Left ventricle myocardium inferior (tissue), 1 donor: ENCODE data around the gene ZBTB8OS. TPM values are rescaled to one million over a fixed set of nuclear protein-coding genes. Genes with fewer than 3 reads are reported as not detected.
"Not testable (repeated sequence)": the region's sequence is repeated elsewhere in the genome, so short reads cannot be mapped to it uniquely, and the experiment has no call there.

Experiments
- DNase-seq: peaks from one replicate; pipeline ENCODE4 v3.0.0-alpha.2; 2020
- H3K27ac ChIP-seq: fragments of 200-600 bp; replicated peaks from 2 replicates; pipeline ENCODE4 v1.8.0; 2021
- H3K27me3 ChIP-seq: fragments of 200-600 bp; 2 replicates; pipeline ENCODE4 v1.8.0; 2021; ENCODE audit warnings: low read depth
- H3K36me3 ChIP-seq: fragments of 200-600 bp; 2 replicates; pipeline ENCODE4 v1.8.0; 2021
- H3K4me1 ChIP-seq: fragments of 200-600 bp; 2 replicates; pipeline ENCODE4 v1.8.0; 2021
- H3K4me3 ChIP-seq: fragments of 200-600 bp; 2 replicates; pipeline ENCODE4 v1.8.0; 2021; ENCODE audit warnings: mild to moderate bottlenecking, moderate library complexity
- H3K9me3 ChIP-seq: fragments of 200-600 bp; replicated peaks from 2 replicates; pipeline ENCODE4 v1.8.0; 2021
- intact Hi-C: fragments of 100-400 bp; cut with micrococcal nuclease; formaldehyde crosslinking; loops from one replicate; pipeline ENCODE4 v1.11.0; 2022
- total RNA-seq: library from RNA; stranded (reverse); fragmentation: NEBNext Ultra II Directional; extraction: Animal tissue kit (Norgen Biotek cat#: 25700); gene quantifications from one replicate; pipeline ENCODE4 v1.2.1, GENCODE V29; 2021
- TF ChIP-seq, protein P1 (sequence below): fragments of 200-600 bp; IDR thresholded peaks from 2 replicates; pipeline ENCODE4 v1.8.0; 2021; ENCODE audit warnings: antibody characterized with exemption, mild to moderate bottlenecking, borderline replicate concordance
- donor health status: DM: no; HTN: yes; CAD: no; lungs with severe emphysema.

The ZBTB8OS gene
- total RNA-seq, 1 donor from 2014 or later, result 32.4 TPM

DNA sequence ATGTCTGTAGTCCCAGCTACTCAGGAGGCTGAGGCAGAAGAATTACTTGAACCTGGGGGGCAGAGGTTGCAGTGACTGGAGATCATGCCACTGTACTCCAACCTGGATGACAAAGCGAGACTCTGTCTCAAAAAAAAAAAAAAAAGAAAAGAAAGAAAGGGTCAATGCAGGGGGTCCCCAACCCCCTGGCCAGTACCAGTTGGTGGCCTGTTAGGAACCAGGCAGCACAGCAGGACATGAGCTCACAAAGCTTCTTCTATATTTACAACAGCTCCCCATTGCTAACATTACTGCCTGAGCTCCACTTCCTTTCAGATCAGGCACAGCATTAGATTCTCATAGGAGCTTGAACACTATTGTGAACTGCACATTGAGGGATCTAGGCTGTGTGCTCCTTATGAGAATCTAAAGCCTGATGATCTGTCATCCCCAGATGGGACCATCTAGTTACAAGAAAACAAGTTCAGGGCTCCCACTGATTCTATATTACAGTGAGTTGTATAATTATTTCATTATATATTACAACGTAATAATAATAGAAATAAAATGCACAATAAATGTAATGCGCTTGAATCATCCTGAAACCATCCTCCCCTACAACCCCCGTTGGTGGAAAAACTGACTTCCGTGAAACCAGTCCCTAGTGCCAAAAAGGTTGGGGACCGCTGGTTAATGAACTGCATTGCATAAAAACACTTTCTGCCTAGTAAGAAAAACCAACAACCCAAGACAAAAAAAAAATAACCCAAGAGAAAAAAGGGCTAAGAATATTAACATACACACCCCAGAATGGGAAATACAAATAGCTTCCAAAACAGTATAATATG, 2.8 kb downstream of the ZBTB8OS start:
- H3K4me1 ChIP-seq, result peaks cover 54% of the 10 kb centered on the region
- no peaks in the 10 kb centered on the region for H3K27me3 ChIP-seq
- H3K27ac ChIP-seq, result no peak overlapping the region
- intact Hi-C loops, result no loop called here
- DNase-seq, result no peak
- TF ChIP-seq, protein P1, sequence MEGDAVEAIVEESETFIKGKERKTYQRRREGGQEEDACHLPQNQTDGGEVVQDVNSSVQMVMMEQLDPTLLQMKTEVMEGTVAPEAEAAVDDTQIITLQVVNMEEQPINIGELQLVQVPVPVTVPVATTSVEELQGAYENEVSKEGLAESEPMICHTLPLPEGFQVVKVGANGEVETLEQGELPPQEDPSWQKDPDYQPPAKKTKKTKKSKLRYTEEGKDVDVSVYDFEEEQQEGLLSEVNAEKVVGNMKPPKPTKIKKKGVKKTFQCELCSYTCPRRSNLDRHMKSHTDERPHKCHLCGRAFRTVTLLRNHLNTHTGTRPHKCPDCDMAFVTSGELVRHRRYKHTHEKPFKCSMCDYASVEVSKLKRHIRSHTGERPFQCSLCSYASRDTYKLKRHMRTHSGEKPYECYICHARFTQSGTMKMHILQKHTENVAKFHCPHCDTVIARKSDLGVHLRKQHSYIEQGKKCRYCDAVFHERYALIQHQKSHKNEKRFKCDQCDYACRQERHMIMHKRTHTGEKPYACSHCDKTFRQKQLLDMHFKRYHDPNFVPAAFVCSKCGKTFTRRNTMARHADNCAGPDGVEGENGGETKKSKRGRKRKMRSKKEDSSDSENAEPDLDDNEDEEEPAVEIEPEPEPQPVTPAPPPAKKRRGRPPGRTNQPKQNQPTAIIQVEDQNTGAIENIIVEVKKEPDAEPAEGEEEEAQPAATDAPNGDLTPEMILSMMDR, result no peak
- no peak overlapping the region for H3K4me3 ChIP-seq
- H3K36me3 ChIP-seq, result peaks cover 6% of the 10 kb centered on the region
- H3K9me3 ChIP-seq, result no peaks in the 10 kb centered on the region

DNA sequence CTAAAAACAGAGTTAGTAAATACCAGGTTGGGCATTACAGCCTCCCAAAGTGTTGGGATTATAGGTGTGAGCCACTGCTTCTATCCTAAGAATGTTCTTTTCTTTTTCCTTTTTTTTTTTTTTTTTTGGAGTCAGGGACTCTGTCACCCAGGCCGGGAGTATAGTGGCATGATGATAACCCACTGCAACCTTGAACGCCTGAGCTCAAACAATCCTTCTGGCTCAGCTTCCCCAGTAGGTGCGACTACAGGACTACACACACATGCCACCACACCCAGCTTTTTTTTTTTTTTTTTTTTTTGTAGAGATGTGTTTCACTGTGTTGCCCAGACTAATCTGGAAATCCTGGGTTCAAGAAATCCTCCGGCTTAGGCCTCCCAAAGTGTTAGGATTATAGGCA, 5.9 kb downstream of the ZBTB8OS start:
- no peak for DNase-seq

DNA sequence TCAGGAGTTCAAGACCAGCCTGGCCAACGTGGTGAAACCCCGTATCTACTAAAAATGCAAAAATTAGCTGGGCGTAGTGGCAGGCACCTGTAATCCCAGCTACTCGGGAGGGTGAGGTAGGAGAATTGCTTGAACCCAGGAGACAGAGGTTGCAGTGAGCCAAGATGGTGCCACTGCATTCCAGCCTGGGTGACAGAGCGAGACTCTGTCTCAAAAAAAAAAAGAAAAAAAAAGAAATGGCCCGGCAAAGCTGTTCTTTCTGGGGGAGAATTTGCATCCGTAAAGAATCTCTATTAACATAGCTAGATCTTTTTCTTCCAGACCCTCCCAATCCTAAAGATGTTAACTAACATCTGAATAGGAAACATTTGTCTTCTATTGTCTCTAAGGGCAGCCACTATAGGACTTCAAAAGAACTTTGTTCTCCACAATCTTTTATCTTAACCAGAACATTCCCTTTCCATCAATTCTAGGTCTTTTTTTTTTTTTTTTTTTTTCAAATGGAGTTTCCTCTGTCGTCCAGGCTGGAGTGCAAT, 8.0 kb downstream of the ZBTB8OS start:
- H3K27me3 ChIP-seq, H3K27ac ChIP-seq, H3K36me3 ChIP-seq, H3K4me3 ChIP-seq, intact Hi-C loops, H3K9me3 ChIP-seq, DNase-seq: not testable (repeated sequence)
- peaks cover 11% of the 10 kb centered on the region for H3K4me1 ChIP-seq

More for the DNA sequence above, 5.9 kb downstream of the ZBTB8OS start:
- intact Hi-C loops, result no loop called here
- Histone ChIP-seq H3K9me3 (no peaks in the 10 kb centered on the region), H3K4me3 (no peak overlapping the region), H3K36me3 (no peaks in the 10 kb centered on the region), H3K27ac (no peak overlapping the region), H3K27me3 (no peaks in the 10 kb centered on the region), H3K4me1 (peaks cover 31% of the 10 kb centered on the region)
- TF ChIP-seq, protein P1, result no peak

DNA sequence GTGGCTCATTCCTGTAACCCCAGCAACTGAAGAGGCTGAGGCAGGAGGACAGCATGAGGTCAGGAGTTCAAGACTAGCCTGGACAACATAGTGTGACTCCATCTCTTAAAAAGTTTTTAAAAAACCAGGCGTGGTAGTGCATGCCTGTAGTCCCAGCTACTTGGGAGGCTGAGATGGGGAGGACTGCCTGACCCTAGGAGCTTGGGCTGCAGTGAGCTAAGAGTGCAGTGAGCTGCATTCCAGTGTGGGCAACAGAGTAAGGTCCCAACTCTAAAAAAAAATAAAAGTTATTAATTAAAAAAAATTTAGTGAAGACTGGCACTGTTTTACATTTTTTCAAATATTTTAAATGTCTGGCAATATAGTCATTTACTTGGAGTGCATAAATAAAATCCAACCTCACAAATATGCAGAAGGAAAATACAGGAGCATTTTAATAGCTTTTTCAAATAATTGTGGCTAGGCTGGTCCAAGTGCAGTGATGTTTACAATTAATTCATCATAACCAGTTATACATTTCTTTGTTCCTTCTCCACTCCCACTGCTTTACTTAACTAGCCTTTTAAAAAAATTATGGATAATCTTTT, 10.8 kb downstream of the ZBTB8OS start:
- Histone ChIP-seq H3K4me1 (no peaks in the 10 kb centered on the region), H3K27ac (no peak overlapping the region), H3K4me3 (no peak overlapping the region), H3K9me3 (no peaks in the 10 kb centered on the region), H3K27me3 (no peaks in the 10 kb centered on the region), H3K36me3 (peaks cover 5% of the 10 kb centered on the region)
- intact Hi-C loops, result no loop called here
- DNase-seq, result no peak
- TF ChIP-seq, protein P1, result no peak

DNA sequence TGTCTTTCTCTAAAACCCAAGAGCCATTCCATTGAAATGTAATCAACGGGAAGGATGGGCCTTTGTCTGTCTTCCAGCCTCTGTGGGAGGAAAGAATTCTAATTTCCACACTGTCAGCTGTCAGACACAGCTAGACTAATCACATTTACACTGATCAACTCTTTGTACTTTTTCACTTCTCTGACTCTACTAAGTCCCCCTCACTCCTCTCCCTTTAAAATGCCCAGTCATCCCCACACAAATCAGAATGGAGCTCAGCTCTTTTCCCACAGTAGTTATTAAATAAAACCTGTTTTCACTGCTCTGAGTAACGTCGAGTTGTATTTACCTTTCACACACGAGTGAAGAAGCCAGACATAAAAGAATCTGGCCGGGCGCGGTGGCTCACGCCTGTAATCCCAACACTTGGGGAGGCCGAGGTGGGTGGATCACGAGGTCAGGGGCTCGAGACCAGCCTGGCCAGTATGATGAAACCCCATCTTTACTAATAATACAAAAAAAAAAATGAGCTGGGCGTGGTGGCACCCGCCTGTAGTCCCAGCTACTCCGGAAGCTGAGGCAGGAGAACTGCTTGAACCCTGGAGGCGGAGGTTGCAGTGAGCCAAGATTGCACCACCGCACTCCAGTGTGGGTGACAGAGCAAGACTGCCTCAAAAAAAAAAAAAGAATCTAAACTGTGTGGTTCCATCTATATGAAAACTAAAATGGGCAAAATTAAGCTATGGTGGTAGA, 13.3 kb downstream of the ZBTB8OS start:
- no peak for DNase-seq
- Histone ChIP-seq H3K36me3 (peaks cover 25% of the 10 kb centered on the region), H3K4me3 (no peak overlapping the region), H3K27me3 (no peaks in the 10 kb centered on the region), H3K9me3 (no peaks in the 10 kb centered on the region), H3K27ac (no peak overlapping the region), H3K4me1 (no peaks in the 10 kb centered on the region)
- intact Hi-C loops, result no loop called here
- TF ChIP-seq, protein P1, result no peak
